Esophagus (tissue), 2 donors: ENCODE results near the gene TSR3. TPM values are rescaled to one million over a fixed set of nuclear protein-coding genes. Genes with fewer than 3 reads are reported as not detected.

Source experiments
- H3K27ac ChIP-seq, 2 donors: one replicate each; pipeline ENCODE4 v1.5.1; 2013; ENCODE audit warnings: low read depth in 2 of 2, mild to moderate bottlenecking in 2 of 2, inconsistent platforms in 1 of 2, low read length in 1 of 2, moderate library complexity in 1 of 2
- H3K27me3 ChIP-seq, 2 donors: one replicate each; pipeline ENCODE4 v1.6.1; 2013; ENCODE audit warnings: low read length in 2 of 2, control low read depth in 1 of 2, mild to moderate bottlenecking in 1 of 2; ENCODE audit not compliant: insufficient read depth in 2 of 2, control insufficient read depth in 1 of 2
- H3K36me3 ChIP-seq, 2 donors: one replicate each; pipeline ENCODE4 v1.6.1; 2013; ENCODE audit warnings: low read length in 1 of 2; ENCODE audit not compliant: control insufficient read depth in 2 of 2, insufficient read depth in 2 of 2
- H3K4me1 ChIP-seq, 2 donors: one replicate each; pipeline ENCODE4 v1.6.1; 2013; ENCODE audit warnings: low read length in 1 of 2; ENCODE audit not compliant: control insufficient read depth in 2 of 2, insufficient read depth in 2 of 2
- H3K4me3 ChIP-seq, 2 donors: one replicate each; pipeline ENCODE4 v1.5.1; 2013; ENCODE audit warnings: low read length in 2 of 2, mild to moderate bottlenecking in 2 of 2, low read depth in 1 of 2, moderate library complexity in 1 of 2
- H3K9me3 ChIP-seq, 2 donors: one replicate each; pipeline ENCODE4 v1.6.1; 2013; ENCODE audit warnings: mild to moderate bottlenecking in 2 of 2, low read depth in 1 of 2, low read length in 1 of 2, moderate library complexity in 1 of 2; ENCODE audit not compliant: control insufficient read depth in 2 of 2, insufficient read depth in 1 of 2
- WGBS, 2 donors: extraction: QIAGEN DNeasy Blood & Tissue Kit; methylation state at CpG; one replicate each; pipeline ENCODE4 v1.1.7; 2013; 5-methylcytosine and 5-hydroxymethylcytosine counted together
- polyA plus RNA-seq, 2 donors: library from polyadenylated mRNA; stranded (reverse); fragments of 200-250 nt; gene quantifications; one replicate each; pipeline ENCODE4 v1.2.3, GENCODE V29; 2013
- donor health status: healthy with polysubstance abuse.
- donor health status: Bipolar disorder and iron deficiency.

Gene TSR3
- polyA plus RNA-seq, 2 donors = 31.4 to 53.0 TPM

GRCh38 chr16:1392826-1393225, 41.1 kb upstream of the TSR3 start:
- Histone ChIP-seq H3K36me3 (peaks cover 0 to 36% of the 10 kb centered on the region in 2 donors), H3K27ac (no peak overlapping the region), H3K4me1 (no peaks in the 10 kb centered on the region), H3K9me3 (no peaks in the 10 kb centered on the region), H3K27me3 (no peaks in the 10 kb centered on the region), H3K4me3 (no peak overlapping the region)
- WGBS, 2 donors = 93 to 94% methylated on average over 17 of the region's 17 CpGs

GRCh38 chr16:1390239-1390779, 38.6 kb upstream of the TSR3 start:
- 80 to 84% methylated on average over 28 of the region's 28 CpGs for WGBS, 2 donors
- Histone ChIP-seq H3K4me1 (no peaks in the 10 kb centered on the region), H3K27ac (no peak overlapping the region), H3K36me3 (peaks cover 0 to 33% of the 10 kb centered on the region in 2 donors), H3K9me3 (no peaks in the 10 kb centered on the region), H3K4me3 (no peak overlapping the region), H3K27me3 (no peaks in the 10 kb centered on the region)

GRCh38 chr16:1389762-1390161, 38.1 kb upstream of the TSR3 start:
- Histone ChIP-seq H3K4me3 (no peak overlapping the region), H3K4me1 (no peaks in the 10 kb centered on the region), H3K9me3 (no peaks in the 10 kb centered on the region), H3K27me3 (no peaks in the 10 kb centered on the region), H3K27ac (no peak overlapping the region), H3K36me3 (peaks cover 0 to 38% of the 10 kb centered on the region in 2 donors)
- 94% methylated on average over 7 of the region's 7 CpGs for WGBS, 2 donors

- Histone ChIP-seq H3K4me3 (no peak overlapping the region), H3K4me1 (no peaks in the 10 kb centered on the region), H3K27ac (no peak overlapping the region), H3K36me3 (peaks cover 0 to 36% of the 10 kb centered on the region in 2 donors), H3K9me3 (no peaks in the 10 kb centered on the region), H3K27me3 (no peaks in the 10 kb centered on the region)
- 94 to 96% methylated on average over 16 of the region's 16 CpGs for WGBS, 2 donors
Observed at GRCh38 chr16:1387331-1387730, 35.7 kb upstream of the TSR3 start.

GRCh38 chr16:1385232-1385631, 33.6 kb upstream of the TSR3 start:
- no peak overlapping the region for H3K27ac ChIP-seq
- H3K27me3 ChIP-seq = no peaks in the 10 kb centered on the region
- no peaks in the 10 kb centered on the region for H3K4me1 ChIP-seq
- 95 to 96% methylated on average over 39 of the region's 39 CpGs for WGBS, 2 donors
- peaks cover 1 to 36% of the 10 kb centered on the region in 2 donors for H3K36me3 ChIP-seq
- no peaks in the 10 kb centered on the region for H3K9me3 ChIP-seq
- no peak overlapping the region for H3K4me3 ChIP-seq

- WGBS, 2 donors = 89 to 91% methylated on average over 16 to 18 of the region's 18 CpGs
- Histone ChIP-seq H3K27me3 (no peaks in the 10 kb centered on the region), H3K4me3 (no peak overlapping the region), H3K36me3 (peaks cover 2 to 33% of the 10 kb centered on the region in 2 donors), H3K27ac (no peak overlapping the region), H3K9me3 (no peaks in the 10 kb centered on the region), H3K4me1 (peaks cover 2 to 6% of the 10 kb centered on the region in 2 donors)
Observed at GRCh38 chr16:1383556-1383955, 31.9 kb upstream of the TSR3 start.

- 91% methylated on average over 9 of the region's 9 CpGs for WGBS, 2 donors
- Histone ChIP-seq H3K36me3 (peaks cover 2 to 26% of the 10 kb centered on the region in 2 donors), H3K4me3 (no peak overlapping the region), H3K9me3 (no peaks in the 10 kb centered on the region), H3K4me1 (peaks cover 7 to 11% of the 10 kb centered on the region in 2 donors), H3K27me3 (no peaks in the 10 kb centered on the region), H3K27ac (no peak overlapping the region)
Observed at GRCh38 chr16:1381612-1382406, 30.1 kb upstream of the TSR3 start.

GRCh38 chr16:1380195-1380594, 28.5 kb upstream of the TSR3 start:
- Histone ChIP-seq H3K4me3 (no peak overlapping the region), H3K27ac (no peak overlapping the region), H3K9me3 (no peaks in the 10 kb centered on the region), H3K4me1 (peaks cover 7 to 11% of the 10 kb centered on the region in 2 donors), H3K27me3 (no peaks in the 10 kb centered on the region), H3K36me3 (peaks cover 2 to 27% of the 10 kb centered on the region in 2 donors)
- WGBS, 2 donors = 75 to 79% methylated on average over 10 of the region's 10 CpGs

GRCh38 chr16:1379304-1380076, 27.8 kb upstream of the TSR3 start:
- H3K9me3 ChIP-seq = no peaks in the 10 kb centered on the region
- peak overlapping the region; percentile 53 to 77 for H3K27ac ChIP-seq
- 5% methylated on average over 68 to 95 of the region's 95 CpGs for WGBS, 2 donors
- peaks cover 7 to 11% of the 10 kb centered on the region in 2 donors for H3K4me1 ChIP-seq
- H3K36me3 ChIP-seq = peaks cover 2 to 26% of the 10 kb centered on the region in 2 donors
- H3K27me3 ChIP-seq = no peaks in the 10 kb centered on the region
- H3K4me3 ChIP-seq = peak overlapping the region; percentile 51 to 52
